Activated CD4-positive, alpha-beta memory T cell treated with anti-CD3 and anti-CD28 coated beads for 36 hours (primary cell): ENCODE results near the gene AMH. TPM values are rescaled to one million over a fixed set of nuclear protein-coding genes. Genes with fewer than 3 reads are reported as not detected.

Source experiments
- CTCF ChIA-PET: fragments of 350-600 bp; sonication (Branson Sonifier 250); formaldehyde crosslinking; loops from one replicate; lab custom pipeline; 2021; ENCODE audit warnings: antibody characterized with exemption, inconsistent platforms; lab: Charles Lee
- POLR2A ChIA-PET: fragments of 350-600 bp; sonication (Branson Sonifier 250); formaldehyde crosslinking; loops from one replicate; lab custom pipeline; 2021; ENCODE audit warnings: antibody characterized with exemption; lab: Charles Lee
- DNase-seq: peaks from one replicate; pipeline ENCODE4 v3.0.0-alpha.2; 2020
- H3K27ac Mint-ChIP-seq: one replicate; pipeline ENCODE4 v1.8.0; 2021; ENCODE audit warnings: mixed read lengths
- H3K27me3 Mint-ChIP-seq: one replicate; pipeline ENCODE4 v1.8.0; 2021; ENCODE audit warnings: mixed read lengths
- H3K36me3 Mint-ChIP-seq: one replicate; pipeline ENCODE4 v1.8.0; 2021; ENCODE audit warnings: mixed read lengths
- H3K4me1 Mint-ChIP-seq: one replicate; pipeline ENCODE4 v1.8.0; 2021; ENCODE audit warnings: low read depth, mixed read lengths
- H3K4me3 Mint-ChIP-seq: one replicate; pipeline ENCODE4 v1.8.0; 2021; ENCODE audit warnings: mild to moderate bottlenecking, mixed read lengths
- H3K9me3 Mint-ChIP-seq: one replicate; pipeline ENCODE4 v1.8.0; 2021; ENCODE audit warnings: mixed read lengths
- intact Hi-C: fragments of 100-400 bp; cut with micrococcal nuclease; formaldehyde crosslinking; loops from one replicate; pipeline ENCODE4 v1.15.1; 2023
- total RNA-seq, 2 experiments: library from RNA; stranded (reverse); gene quantifications; one replicate each; pipeline ENCODE4 v1.2.3, GENCODE V29; 2021

AMH gene
- total RNA-seq, 2 experiments from 2014 or later, result 2.8 to 3.4 TPM

- no peak overlapping the region for H3K27ac Mint-ChIP-seq
- ChIA-PET CTCF (no interaction called here), POLR2A (no interaction called here)
- no peak for DNase-seq
- H3K36me3 Mint-ChIP-seq, result peaks cover 38% of the 10 kb centered on the region
- H3K27me3 Mint-ChIP-seq, result no peaks in the 10 kb centered on the region
- peaks cover 17% of the 10 kb centered on the region for H3K4me1 Mint-ChIP-seq
- H3K9me3 Mint-ChIP-seq, result no peaks in the 10 kb centered on the region
- intact Hi-C loops, result no loop called here
- no peak overlapping the region for H3K4me3 Mint-ChIP-seq
These were observed 38.0 kb upstream of the AMH start for GRCh38 chr19:2210987-2211740.

DNA sequence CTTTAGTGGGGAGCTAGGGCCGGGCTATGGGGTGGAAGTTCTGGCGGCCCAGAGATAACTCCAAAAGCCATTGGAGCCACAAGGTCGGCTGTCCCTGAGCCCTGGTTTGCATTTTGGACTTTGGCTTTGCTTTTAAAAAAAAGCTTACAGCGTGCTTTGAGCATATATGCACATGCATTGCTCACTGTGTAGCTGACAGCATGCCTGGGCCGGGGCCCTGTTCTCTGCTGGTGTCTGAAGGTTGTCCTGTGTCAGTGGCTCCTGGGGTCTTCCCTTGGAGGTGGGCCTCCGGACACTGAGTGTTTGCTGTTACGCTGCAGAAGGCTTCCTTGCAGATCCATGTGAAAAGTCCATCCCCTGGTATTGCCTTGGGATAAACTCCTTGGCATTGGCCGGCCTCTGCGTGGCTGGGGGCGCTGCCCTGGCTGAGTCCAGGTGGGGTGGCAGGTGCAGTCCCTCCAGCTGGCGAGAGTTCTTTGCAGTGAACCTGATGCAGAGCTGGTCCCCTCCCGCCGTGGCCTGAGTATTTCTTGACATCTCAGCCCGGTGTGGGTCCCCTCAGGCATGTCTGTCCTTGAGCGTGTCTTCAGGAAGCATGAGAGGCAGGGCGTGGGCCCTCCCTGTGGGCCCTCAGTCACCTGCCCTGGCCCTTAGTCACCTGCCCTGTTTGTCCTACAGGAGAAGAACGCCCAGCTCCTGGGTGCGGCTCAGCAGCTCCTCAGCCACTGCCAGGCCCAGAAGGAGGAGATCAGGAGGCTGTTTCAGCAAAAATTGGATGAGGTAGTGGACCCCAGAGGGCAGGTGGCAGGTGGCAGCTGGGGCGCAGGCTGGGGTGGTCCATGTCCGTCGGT is 36.0 kb upstream of the AMH start:
- CTCF ChIA-PET, result interaction anchor here (0.5 kb wide), 1 partner anchor 47 kb away, joined by 3 read pairs; no protein-coding TSS in a partner anchor

GRCh38 chr19:2213799-2214198 is 35.3 kb upstream of the AMH start:
- H3K4me1 Mint-ChIP-seq, result peaks cover 17% of the 10 kb centered on the region
- peaks cover 45% of the 10 kb centered on the region for H3K36me3 Mint-ChIP-seq
- ChIA-PET CTCF (no interaction called here), POLR2A (interaction anchor here (1.3 kb wide), 1 partner anchor 22 kb away, joined by 3 read pairs; no protein-coding TSS in a partner anchor)
- H3K27ac Mint-ChIP-seq, result no peak overlapping the region
- H3K4me3 Mint-ChIP-seq, result no peak overlapping the region
- H3K9me3 Mint-ChIP-seq, result no peaks in the 10 kb centered on the region
- intact Hi-C loops, result no loop called here
- no peak for DNase-seq
- no peaks in the 10 kb centered on the region for H3K27me3 Mint-ChIP-seq

More for the DNA sequence above, 36.0 kb upstream of the AMH start:
- Mint-ChIP-seq H3K4me3 (no peak overlapping the region), H3K4me1 (peaks cover 17% of the 10 kb centered on the region), H3K36me3 (peaks cover 45% of the 10 kb centered on the region), H3K27ac (no peak overlapping the region), H3K27me3 (no peaks in the 10 kb centered on the region), H3K9me3 (no peaks in the 10 kb centered on the region)
- POLR2A ChIA-PET, result interaction anchor here (1.3 kb wide), 1 partner anchor 23 kb away, joined by 3 read pairs; no protein-coding TSS in a partner anchor
- intact Hi-C loops, result no loop called here
- DNase-seq, result no peak

GRCh38 chr19:2214251-2214650 is 34.9 kb upstream of the AMH start:
- no peaks in the 10 kb centered on the region for H3K9me3 Mint-ChIP-seq
- CTCF ChIA-PET, result no interaction called here
- no peak for DNase-seq
- peaks cover 45% of the 10 kb centered on the region for H3K36me3 Mint-ChIP-seq
- H3K27ac Mint-ChIP-seq, result no peak overlapping the region
- no peak overlapping the region for H3K4me3 Mint-ChIP-seq
- intact Hi-C loops, result no loop called here
- H3K4me1 Mint-ChIP-seq, result peaks cover 17% of the 10 kb centered on the region
- POLR2A ChIA-PET, result no interaction called here
- H3K27me3 Mint-ChIP-seq, result no peaks in the 10 kb centered on the region

- no peaks in the 10 kb centered on the region for H3K9me3 Mint-ChIP-seq
- DNase-seq, result peak; percentile 57
- ChIA-PET CTCF (interaction anchor here (1.1 to 2.0 kb wide), 2 partner anchors 15 to 61 kb away, joined by 3 to 6 read pairs; no protein-coding TSS in a partner anchor), POLR2A (interaction anchor here (1.0 kb wide), 1 partner anchor 20 kb away, joined by 3 read pairs; the partner anchor contains the start of gene PLEKHJ1)
- peaks cover 17% of the 10 kb centered on the region for H3K4me1 Mint-ChIP-seq
- no peak overlapping the region for H3K4me3 Mint-ChIP-seq
- peak overlapping the region; percentile 28 for H3K27ac Mint-ChIP-seq
- intact Hi-C loops, result no loop called here
- no peaks in the 10 kb centered on the region for H3K27me3 Mint-ChIP-seq
- H3K36me3 Mint-ChIP-seq, result peaks cover 47% of the 10 kb centered on the region
These were observed 33.8 kb upstream of the AMH start for GRCh38 chr19:2215281-2215751.

DNA sequence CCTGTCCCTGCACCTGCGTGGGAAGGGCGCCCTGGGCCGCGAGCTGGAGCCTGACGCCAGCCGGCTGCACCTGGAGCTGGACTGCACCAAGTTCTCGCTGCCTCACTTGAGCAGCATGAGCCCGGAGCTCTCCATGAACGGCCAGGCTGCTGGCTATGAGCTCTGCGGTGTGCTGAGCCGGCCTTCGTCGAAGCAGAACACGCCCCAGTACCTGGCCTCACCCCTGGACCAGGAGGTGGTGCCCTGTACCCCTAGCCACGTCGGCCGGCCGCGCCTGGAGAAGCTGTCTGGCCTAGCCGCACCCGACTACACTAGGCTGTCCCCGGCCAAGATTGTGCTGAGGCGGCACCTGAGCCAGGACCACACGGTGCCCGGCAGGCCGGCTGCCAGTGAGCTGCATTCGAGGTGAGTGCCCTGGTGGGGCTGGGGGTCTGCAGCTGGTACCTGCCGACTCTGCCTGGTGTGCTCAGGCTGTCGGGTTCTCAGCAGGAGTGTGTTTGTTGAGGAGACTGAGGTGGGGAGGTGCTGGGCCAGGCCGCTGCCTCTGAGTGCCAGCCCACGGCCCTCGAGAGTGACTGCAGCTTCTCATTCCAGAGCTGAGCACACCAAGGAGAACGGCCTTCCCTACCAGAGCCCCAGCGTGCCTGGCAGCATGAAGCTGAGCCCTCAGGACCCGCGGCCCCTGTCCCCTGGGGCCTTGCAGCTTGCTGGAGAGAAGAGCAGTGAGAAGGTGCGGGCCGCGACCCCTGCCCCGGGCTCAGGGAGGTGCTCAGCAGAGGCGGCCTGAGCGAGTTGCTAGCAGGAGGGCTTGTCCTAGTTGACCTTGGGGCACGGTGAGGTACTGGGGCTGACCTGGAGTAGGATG is 32.5 kb upstream of the AMH start:
- peaks cover 41% of the 10 kb centered on the region for H3K36me3 Mint-ChIP-seq

DNA sequence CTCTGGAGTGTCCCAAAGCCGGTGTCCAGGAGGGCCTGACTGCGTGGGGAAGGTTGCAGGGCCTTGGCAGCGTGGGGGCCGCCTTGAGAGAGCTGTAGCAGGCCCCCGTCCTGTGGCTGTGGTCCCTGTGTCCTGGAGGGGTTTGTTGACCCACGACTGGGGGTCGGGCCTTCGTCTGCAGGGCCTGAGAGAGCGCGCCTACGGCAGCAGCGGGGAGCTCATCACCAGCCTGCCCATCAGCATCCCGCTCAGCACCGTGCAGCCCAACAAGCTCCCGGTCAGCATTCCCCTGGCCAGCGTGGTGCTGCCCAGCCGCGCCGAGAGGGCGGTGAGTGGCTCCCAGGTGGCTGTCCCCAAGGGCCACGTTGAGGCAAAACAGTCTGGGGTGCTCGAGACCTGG is 31.5 kb upstream of the AMH start:
- Mint-ChIP-seq H3K9me3 (no peaks in the 10 kb centered on the region), H3K4me1 (peaks cover 17% of the 10 kb centered on the region), H3K4me3 (no peak overlapping the region), H3K27ac (no peak overlapping the region), H3K27me3 (no peaks in the 10 kb centered on the region), H3K36me3 (peaks cover 40% of the 10 kb centered on the region)
- ChIA-PET POLR2A (no interaction called here), CTCF (interaction anchor here (0.9 kb wide), 1 partner anchor 22 kb away, joined by 3 read pairs; no protein-coding TSS in a partner anchor)
- DNase-seq, result no peak
- intact Hi-C loops, result no loop called here

More for the DNA sequence above, 32.5 kb upstream of the AMH start:
- intact Hi-C loops, result no loop called here
- CTCF ChIA-PET, result interaction anchor here (1.1 to 2.0 kb wide), 2 partner anchors 14 to 62 kb away, joined by 3 to 6 read pairs; no protein-coding TSS in a partner anchor
- DNase-seq, result no peak
- Mint-ChIP-seq H3K9me3 (no peaks in the 10 kb centered on the region), H3K4me1 (peaks cover 17% of the 10 kb centered on the region), H3K27me3 (no peaks in the 10 kb centered on the region), H3K27ac (no peak overlapping the region), H3K4me3 (peak overlapping the region; percentile 6)
- POLR2A ChIA-PET, result no interaction called here

- H3K27ac Mint-ChIP-seq, result no peak overlapping the region
- intact Hi-C loops, result no loop called here
- CTCF ChIA-PET, result no interaction called here
- no peak for DNase-seq
- H3K27me3 Mint-ChIP-seq, result no peaks in the 10 kb centered on the region
- peaks cover 42% of the 10 kb centered on the region for H3K36me3 Mint-ChIP-seq
- H3K4me1 Mint-ChIP-seq, result peaks cover 12% of the 10 kb centered on the region
- H3K4me3 Mint-ChIP-seq, result no peak overlapping the region
- no peaks in the 10 kb centered on the region for H3K9me3 Mint-ChIP-seq
- POLR2A ChIA-PET, result interaction anchor here (2.1 kb wide), 1 partner anchor 16 kb away, joined by 5 read pairs; no protein-coding TSS in a partner anchor
These were observed 29.4 kb upstream of the AMH start for GRCh38 chr19:2219726-2220125.

DNA sequence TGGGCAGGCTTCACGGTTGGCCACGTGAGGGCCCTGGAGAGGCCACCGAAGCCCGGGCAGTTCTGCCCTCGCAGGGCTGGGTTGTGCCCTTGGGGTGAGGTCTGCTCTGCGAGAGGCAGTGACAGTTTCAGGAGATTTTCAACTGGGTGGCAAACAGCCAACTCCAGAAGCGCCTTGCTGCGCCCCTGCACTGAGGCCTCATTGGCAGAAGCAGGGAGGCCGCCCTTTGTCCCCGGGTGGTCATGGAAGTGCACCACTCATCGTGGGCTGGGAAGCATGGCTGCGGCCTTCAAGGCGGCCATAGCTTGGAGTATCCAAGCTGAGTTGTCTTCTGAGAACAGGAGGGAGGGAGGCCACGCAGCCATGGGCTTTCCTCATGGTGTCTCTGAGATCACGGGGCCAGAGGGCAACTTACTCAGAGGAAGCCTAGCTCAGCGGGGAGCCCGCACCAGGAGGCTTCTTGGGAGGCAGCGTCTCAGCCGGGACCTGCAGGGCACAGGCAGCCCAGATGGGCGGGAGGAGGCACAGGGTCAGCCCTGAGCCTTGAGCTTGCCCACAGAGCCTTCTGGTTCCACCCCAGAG is 27.8 kb upstream of the AMH start:
- H3K27me3 Mint-ChIP-seq, result no peaks in the 10 kb centered on the region
- no peak for DNase-seq
- H3K36me3 Mint-ChIP-seq, result peaks cover 38% of the 10 kb centered on the region
- no peak overlapping the region for H3K27ac Mint-ChIP-seq
- POLR2A ChIA-PET, result no interaction called here
- no peaks in the 10 kb centered on the region for H3K9me3 Mint-ChIP-seq
- no peaks in the 10 kb centered on the region for H3K4me1 Mint-ChIP-seq
- intact Hi-C loops, result no loop called here
- CTCF ChIA-PET, result interaction anchor here (1.0 kb wide), 1 partner anchor 65 kb away, joined by 3 read pairs; no protein-coding TSS in a partner anchor
- no peak overlapping the region for H3K4me3 Mint-ChIP-seq

DNA sequence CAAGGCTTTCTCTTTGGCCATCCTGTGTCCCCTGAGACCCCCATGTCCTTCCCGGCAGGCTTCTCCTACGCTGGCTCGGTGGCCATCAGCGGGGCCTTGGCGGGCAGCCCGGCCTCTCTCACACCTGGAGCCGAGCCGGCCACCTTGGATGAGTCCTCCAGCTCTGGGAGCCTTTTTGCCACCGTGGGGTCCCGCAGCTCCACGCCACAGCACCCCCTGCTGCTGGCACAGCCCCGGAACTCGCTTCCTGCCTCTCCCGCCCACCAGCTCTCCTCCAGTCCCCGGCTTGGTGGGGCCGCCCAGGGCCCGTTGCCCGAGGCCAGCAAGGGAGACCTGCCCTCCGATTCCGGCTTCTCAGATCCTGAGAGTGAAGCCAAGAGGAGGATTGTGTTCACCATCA is 27.2 kb upstream of the AMH start:
- no peak overlapping the region for H3K27ac Mint-ChIP-seq
- ChIA-PET POLR2A (no interaction called here), CTCF (interaction anchor here (1.0 kb wide), 1 partner anchor 66 kb away, joined by 3 read pairs; no protein-coding TSS in a partner anchor)
- no peaks in the 10 kb centered on the region for H3K4me1 Mint-ChIP-seq
- H3K4me3 Mint-ChIP-seq, result no peak overlapping the region
- no peaks in the 10 kb centered on the region for H3K9me3 Mint-ChIP-seq
- intact Hi-C loops, result no loop called here
- DNase-seq, result no peak
- H3K36me3 Mint-ChIP-seq, result peaks cover 36% of the 10 kb centered on the region
- H3K27me3 Mint-ChIP-seq, result no peaks in the 10 kb centered on the region

DNA sequence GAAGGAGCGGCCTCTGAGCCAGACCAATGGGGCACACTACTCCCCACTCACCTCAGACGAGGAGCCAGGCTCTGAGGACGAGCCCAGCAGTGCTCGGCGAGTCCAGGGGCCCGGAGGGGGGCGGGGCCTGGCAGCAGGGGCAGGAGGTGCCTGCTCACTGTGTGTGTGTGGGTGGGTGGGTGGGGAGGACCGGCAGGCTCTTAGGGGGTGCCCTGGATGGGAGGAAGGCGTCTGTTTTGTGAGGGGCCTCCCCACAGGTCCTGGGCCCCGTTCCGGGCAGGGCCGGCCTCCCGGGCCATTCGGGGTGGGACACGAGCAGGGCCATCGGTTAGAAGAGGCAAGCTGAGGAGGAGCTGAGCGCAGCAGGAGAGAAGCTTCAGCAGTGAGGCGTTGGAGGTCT is 25.7 kb upstream of the AMH start:
- CTCF ChIA-PET, result no interaction called here
- peaks cover 29% of the 10 kb centered on the region for H3K36me3 Mint-ChIP-seq
- no peaks in the 10 kb centered on the region for H3K4me1 Mint-ChIP-seq
- H3K27ac Mint-ChIP-seq, result no peak overlapping the region
- H3K27me3 Mint-ChIP-seq, result no peaks in the 10 kb centered on the region
- H3K9me3 Mint-ChIP-seq, result no peaks in the 10 kb centered on the region
- H3K4me3 Mint-ChIP-seq, result no peak overlapping the region
- intact Hi-C loops, result no loop called here
- no peak for DNase-seq
- POLR2A ChIA-PET, result no interaction called here
